Measurements from ENCODE around the gene SMIM32.

Gene SMIM32

DNA sequence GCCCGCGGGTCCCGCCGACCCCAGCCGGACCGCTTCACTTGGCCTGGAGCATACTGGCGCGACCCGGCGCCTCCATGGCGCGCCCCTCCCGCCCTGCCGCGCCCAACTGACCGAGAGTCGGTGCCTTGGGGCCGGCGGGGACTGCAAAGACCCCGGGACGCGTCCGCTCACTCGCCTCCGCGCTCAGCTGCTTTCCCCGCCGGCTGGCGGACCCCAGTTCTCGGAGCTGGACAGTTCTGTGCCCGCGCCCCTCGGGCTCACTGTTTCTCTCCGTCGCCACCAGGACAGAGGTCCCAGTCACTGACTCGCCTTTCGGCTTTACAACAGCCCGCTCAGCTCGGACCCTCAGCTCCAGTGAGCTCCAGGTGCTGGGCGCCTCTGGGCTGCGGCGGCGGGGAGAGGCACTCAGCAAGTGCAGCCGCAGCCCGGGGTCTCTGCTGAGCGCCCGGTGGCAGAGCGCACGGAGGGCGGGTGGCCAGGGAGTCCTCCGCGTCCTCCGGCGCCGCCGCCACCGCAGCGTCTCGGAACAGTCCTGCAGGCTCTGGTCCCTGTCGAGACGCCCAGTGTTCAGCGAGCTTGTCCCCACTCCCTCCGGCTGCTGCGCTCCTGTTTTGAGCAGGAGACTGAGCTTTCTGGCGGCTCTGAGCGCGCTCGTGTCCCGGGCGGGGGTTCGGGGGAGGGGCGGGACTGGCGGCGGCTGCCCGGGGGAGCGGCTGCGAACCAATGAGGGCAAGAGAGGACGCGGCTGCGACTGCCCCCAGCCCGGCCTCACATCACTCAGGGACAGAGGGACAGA is at the start of gene SMIM32:
SMIM32 (minus strand) TSS at position 637 of the 796 bp plus-strand sequence. CDS start 638 bp downstream, outside the sequence.
- peak; percentile 14 for DNase-seq

GRCh38 chr5:136242611-136243010 is 49.6 kb upstream of the SMIM32 start:
- DNase-seq, result no peak

DNA sequence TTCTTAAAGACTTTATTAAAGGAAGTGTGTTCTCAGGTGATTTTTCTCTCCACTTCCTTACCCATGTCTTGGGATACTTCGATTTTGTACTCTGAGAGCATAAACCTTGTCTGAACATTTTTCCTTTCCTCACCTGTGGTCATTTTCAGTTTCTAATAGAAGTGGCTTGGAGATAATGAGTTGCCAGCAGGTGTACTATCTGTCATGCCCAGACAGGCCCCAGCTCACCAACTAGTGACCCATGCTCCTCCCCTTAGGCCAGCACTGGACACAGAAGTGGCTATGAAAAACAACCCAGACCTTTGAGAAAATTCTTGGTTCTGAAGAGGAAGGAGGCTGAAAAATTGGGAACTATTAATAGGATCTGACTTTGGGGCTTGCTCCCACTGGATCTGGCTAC is 49.2 kb upstream of the SMIM32 start:
- no peak for DNase-seq

DNA sequence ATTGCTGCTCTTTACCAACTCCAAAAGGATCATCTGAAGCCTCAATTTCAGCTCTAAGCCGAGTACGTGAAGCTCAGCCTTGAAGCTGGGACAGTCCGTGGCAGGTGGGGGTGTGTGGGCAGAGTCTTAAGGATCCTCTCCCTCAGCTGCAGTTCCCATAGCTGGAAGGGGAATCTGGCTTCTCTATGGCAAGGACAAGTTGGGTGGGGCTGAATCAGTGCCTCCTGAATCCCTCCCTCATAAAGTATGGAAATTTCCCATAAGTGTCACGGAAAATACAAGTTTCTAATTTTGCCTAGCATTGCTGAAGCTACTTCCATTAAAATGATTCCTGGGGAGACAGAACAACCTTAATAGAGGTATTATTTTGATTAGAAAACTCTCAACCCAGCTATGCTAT is 47.9 kb upstream of the SMIM32 start:
- DNase-seq, result no peak

DNA sequence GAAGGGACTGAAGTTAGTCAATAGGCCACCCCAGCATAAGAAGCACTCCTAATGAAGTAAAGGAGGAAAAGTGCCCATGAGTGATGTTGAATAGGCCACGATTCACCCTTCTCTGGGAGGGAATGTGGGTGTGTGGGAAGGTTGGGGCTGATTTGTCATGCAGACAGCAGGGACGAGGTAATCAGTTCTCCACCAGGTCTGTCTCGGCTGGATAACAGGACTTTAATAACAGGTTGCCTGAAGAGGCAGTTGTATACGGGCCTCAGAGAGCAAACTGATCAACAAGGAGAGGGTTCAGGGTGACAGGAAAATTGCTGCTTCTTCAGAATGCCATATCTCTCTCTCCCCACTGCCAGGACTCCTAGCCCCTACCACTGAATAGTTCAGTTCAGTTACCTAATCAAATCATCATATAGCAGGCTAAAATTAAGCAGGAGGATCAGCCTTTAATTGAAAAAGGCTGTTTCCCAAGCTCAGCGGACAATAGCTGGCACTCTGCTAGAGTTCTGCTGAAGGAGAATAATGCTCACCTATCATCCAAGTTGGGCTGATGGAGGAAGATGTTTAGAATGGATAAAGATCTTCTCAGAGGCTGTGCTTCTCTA is 43.6 kb upstream of the SMIM32 start:
- DNase-seq, result no peak

GRCh38 chr5:136235321-136235720 is 42.4 kb upstream of the SMIM32 start:
- DNase-seq, result no peak

DNA sequence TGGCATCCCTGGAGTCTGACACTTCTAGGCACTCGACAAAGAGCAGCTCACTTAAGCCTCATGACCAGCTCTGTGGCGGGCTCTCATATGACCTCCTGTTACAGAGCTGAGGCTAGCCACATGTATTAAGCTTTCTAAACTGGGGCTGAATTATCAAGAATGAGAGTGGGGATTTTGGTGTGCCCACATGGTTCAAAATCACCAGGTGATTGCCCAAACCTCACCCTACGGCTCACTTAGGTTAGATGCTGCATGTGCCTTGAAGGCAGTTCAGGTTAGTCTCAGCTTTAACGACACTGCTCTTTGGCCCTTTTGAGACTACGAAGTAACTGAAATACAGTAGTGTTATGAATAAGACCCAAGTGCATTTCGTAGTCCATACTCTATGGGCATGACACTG is 39.4 kb upstream of the SMIM32 start:
- no peak for DNase-seq

DNA sequence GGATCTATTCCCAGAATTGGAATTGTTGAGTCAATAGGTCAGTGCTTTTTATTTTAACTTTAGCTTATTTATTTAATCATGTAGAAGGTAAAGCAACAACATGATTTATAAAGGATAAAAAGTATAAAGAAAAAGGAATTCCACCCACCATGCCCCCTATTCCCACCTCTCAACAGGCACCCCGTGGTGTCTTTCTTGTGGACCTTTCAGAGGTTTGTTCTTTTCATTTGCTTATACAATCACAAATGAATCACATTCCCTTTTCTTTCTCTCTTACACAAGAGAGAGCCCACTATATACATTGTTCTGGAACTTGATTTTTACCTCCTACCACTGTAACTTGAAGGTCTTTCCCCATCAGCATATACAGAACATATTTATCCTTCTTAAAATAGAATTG is 37.2 kb upstream of the SMIM32 start:
- DNase-seq, result no peak

GRCh38 chr5:136228136-136228757 is 35.3 kb upstream of the SMIM32 start:
- no peak for DNase-seq

DNA sequence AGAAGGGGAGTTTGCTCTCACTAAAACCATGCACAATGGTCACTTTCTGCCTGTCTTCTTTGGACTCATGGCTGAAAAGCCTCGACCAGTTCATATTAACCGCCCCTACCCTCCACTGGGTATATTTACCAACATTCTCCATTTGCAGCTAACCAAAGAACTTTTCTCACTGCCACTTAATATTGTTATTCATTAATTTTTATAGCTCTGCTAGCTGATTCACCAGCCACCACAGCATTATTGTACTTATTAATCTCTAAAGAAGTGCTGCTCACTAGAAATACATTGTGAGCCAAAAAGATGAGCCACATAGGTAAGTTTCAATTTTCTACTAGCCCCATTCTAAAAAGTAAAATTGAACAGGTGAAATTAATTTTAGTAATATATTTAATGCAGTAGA is 33.4 kb upstream of the SMIM32 start:
- DNase-seq, result no peak

DNA sequence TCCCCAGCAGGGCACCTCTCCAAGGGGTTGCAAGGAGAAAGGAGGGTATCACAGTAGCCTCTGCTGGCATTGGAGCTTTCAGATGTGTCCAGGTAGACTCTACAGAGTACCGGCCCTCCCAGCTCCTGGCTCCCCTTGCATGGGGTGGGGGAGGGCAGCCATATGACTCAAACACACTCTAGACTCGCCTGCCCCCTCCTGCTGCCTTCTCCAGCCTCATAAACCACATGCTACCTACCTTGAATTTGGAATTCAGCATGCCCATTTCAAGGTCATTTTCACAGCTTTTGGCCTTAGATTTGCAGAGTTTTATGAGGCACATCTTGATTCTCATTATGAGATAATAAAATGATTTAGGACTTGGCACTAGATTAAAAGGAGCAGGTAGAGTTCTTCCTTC is 32.8 kb upstream of the SMIM32 start:
- no peak for DNase-seq

- no peak for DNase-seq
These were observed 29.7 kb upstream of the SMIM32 start for GRCh38 chr5:136222580-136223235.

DNA sequence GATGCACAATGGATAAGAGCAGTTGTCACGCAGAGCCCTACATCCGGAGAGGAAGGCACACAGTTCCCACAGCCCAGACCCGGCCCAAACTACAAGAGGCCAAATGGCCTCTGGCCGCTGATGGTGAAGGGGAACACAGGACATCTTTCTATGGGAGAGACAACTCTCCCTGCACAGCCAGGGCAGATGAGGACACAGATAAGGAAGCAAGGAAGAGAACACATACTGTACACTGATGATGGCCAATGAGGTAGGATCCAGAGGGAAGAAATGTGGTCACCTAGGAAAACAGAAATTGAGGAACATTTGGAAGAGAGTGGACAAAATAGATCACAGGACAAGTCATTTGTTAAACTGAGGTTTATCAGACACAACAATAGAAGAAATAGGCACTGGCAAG is 28.4 kb upstream of the SMIM32 start:
- no peak for DNase-seq

DNA sequence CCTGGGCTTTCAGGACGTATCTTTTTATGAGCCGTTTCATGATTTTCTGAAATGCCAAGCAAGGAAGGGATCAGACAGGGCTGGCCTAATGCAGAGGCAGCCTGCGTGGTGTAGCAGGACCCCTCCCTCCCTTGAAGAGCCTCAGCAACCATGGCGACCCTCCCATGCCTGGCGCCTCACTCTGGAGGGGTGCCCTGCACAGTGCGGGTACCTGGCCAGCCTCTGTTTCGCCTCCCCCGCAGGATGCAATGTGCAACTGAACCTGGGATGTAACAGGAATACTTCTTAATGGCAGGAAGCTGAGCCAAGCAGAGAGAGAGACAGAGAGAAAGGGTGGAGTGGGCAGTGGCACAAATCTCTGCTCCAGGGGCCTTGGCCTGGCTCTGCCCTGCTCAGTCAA is 23.3 kb upstream of the SMIM32 start:
- DNase-seq, result no peak

DNA sequence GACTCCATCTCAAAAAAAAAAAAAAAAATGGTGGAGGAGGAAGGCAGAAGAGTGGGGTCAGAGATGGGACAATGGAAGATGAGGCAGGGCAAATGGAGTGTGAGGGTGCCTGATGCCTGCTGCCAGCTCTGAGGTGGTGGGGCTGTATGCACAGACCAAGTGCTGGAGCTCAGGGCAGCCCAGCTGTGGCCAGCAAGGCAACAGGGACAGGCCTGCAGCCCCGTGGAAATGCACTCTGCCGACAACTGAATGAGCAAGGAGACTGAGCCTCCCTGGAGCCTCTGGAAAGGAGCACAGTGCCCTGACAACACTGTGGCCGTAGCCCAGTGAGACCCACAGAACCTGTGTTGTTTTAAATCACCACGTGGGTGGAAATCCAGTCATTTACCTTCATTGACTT is 22.9 kb upstream of the SMIM32 start:
- DNase-seq, result no peak

- DNase-seq, result no peak
These were observed 21.0 kb upstream of the SMIM32 start for GRCh38 chr5:136213919-136214493.

DNA sequence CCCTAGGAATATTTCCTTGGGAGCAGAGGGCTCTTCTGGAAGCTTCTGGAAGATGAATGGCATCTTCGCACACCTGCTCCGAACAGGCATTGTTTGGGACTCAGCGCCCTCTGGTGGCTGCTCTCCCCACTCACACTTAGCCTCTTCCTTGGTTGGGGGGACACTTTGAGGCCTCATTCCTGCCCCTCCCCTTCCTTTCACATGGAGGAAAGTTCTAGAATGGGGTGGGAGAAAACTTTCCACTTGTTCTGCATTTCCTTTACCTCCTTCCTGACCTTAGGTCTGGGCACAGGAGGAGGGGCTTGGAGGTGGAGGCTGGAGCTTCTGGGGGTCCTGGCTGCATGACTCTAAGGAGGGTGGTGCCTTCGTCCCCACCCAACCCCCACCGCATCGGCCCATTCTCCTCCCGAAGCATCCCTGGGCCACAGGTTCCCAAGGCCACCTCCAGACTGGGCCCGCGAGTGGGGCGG is 19.3 kb upstream of the SMIM32 start:
- DNase-seq, result peak; percentile 27

- DNase-seq, result no peak
These were observed 18.5 kb upstream of the SMIM32 start for GRCh38 chr5:136211282-136212040.

DNA sequence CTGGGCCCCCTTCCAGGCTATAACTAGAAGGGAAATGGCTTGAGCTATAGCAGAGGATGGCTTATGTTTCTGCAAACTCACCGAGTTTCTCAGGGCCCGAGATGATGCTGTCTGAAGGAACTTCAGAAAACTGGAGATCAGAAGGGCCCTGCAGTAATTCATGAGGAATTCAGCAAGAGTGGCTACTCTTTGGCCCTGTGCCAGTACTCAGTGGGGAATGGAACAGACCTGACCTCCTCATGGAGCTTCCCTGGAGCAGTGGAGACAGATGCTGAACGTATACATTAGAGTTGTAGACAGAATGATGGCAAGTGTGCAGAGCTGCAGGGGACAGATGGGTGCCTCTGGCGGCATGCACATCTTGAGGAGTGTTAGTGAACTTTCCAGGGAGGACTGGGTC is 17.3 kb upstream of the SMIM32 start:
- DNase-seq, result no peak

GRCh38 chr5:136209346-136209910 is 16.5 kb upstream of the SMIM32 start:
- DNase-seq, result no peak

GRCh38 chr5:136208916-136209315 is 16.0 kb upstream of the SMIM32 start:
- DNase-seq, result no peak

GRCh38 chr5:136207631-136208030 is 14.7 kb upstream of the SMIM32 start:
- no peak for DNase-seq

Measured in NCI-H1092 (cell line).